GM19395 (cell line): ENCODE measurements around the gene UCN.
"Not testable (repeated sequence)": the region's sequence is repeated elsewhere in the genome, so short reads cannot be mapped to it uniquely, and the experiment has no call there.

Experiments used
- ATAC-seq: cut with Tn5 transposase; IDR thresholded peaks from one replicate; pipeline ENCODE4 v1.9.1; 2021; ENCODE audit warnings: mild to moderate bottlenecking, moderate library complexity; ENCODE audit not compliant: unreplicated experiment

UCN gene

GRCh38 chr2:27285481-27285880 lies 22.8 kb downstream of the UCN start:
- no peak for ATAC-seq

GRCh38 chr2:27284996-27285395 lies 23.2 kb downstream of the UCN start:
- ATAC-seq, result no peak

GRCh38 chr2:27282892-27283291 lies 25.4 kb downstream of the UCN start:
- no peak for ATAC-seq

GRCh38 chr2:27281855-27282559 lies 26.2 kb downstream of the UCN start, which contains the start of gene TRIM54:
TRIM54 (plus strand) TSS chr2:27282429; CDS start chr2:27282732, 303 bp downstream.
- ATAC-seq, result no peak

DNA sequence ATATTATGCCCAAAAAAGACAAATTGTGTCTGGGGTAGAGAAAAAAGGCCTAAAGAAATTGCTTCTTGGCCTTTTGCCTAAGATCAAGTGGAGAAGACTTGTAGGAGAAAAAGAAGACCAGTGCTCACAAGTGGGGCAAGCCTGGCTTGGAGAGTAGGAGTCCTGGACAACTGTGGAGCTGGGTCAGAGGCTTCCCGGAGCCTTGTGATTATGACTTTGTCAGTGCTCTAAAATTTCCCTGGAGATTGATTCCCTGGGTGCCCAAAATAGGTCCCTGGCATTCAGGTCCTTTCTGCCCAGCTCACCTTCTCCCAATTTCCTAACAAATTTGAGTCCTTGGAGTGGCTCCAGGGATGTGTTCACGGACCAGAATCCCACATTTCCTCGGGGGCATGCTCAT lies 26.8 kb downstream of the UCN start:
- no peak for ATAC-seq

GRCh38 chr2:27280826-27281225 lies 27.4 kb downstream of the UCN start:
- ATAC-seq, result no peak

GRCh38 chr2:27278010-27278409 lies 30.2 kb downstream of the UCN start:
- no peak for ATAC-seq

DNA sequence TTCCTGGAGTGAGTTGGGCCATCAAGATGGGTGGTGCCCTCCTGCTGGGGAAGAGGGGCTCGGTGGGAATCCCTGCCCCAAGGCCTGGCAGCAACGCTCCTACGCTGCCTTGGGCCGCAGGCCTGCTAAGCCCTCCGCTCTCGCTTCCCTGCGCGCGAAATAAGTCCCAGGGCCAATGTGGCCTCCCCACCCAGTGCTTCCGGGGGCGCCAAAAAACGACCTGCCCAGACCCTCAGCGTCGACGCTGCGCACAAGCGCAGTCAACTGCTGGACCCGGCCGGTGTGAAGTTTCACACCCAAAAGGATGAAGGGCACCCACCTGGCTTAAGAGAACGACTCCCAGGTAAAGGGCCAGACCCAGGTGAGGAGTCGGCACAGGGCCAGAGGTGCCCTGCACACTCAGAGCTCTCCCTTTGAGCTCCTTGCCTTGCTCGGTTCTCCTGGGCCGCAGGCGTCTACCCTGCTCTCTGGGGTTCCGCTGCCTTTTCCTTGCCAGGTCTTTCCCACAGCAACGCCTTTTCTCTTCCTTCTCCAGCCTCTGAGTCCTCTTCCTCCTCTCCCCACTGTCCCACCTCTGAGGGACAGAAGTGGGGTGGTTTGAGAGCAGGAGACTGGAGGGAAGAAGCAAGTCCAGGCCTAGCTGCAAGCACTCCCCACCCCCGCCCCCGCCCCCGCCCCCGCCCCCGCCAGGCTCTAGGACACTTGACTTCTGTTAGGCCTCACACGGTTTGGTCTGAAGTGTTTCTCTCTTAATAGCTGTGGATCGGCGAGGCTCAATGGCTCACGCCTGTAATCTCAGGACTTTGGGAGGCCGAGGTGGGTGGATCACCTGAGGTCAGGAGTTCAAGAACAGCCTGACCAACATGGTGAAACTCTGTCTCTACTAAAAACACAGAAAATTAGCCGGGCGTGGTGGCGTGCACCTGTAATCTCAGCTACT lies 32.8 kb downstream of the UCN start, which contains the start of gene DNAJC5G:
Gene DNAJC5G (plus strand): TSS at position 223 of the 940 bp plus-strand sequence. CDS start 1,296 bp downstream, outside the sequence.
- no peak for ATAC-seq

DNA sequence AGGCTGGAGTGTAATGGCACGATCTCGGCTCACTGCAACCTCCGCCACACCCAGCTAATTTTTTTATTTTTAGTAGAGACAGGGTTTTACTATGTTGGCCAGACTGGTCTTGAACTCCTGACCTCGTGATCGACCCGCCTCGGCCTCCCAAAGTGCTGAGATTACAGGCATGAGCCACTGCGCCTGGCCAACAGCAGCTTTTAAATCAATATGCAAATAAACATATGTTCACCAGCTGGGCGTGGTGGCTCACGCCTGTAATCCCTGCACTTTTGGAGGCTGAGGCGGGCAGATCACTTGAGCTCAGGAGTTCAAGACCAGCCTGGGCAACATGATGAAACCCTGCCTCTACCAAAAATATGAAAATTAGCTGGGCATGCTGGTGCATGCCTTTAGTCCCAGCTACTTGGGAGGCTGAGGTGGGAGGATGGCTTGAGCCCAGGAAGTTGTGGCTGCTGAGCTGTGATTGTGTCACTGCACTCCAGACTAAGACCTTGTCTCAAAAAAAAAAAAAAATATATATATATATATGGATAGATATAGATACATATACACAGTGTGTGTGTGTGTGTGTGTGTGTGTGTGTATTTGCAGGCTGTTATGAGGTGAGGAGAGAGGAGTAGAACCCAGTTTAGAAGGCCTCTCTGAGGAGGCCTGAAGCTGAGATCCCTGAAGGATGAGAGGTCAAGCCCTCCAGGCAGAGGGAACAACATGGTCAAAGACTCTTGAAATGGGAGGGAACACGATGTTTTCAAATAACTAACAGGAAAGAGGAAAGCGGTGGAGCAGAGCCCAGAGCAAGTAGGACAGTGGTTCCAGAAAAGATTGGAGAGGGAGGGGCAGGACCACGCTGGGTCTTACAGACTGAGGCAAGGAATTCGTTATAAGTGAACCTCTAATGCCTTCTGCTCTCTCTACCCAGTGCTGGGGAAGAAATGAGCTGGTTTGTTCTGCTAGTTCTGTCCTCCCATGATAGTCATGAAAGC lies 35.4 kb downstream of the UCN start:
- ATAC-seq, result not testable (repeated sequence)

DNA sequence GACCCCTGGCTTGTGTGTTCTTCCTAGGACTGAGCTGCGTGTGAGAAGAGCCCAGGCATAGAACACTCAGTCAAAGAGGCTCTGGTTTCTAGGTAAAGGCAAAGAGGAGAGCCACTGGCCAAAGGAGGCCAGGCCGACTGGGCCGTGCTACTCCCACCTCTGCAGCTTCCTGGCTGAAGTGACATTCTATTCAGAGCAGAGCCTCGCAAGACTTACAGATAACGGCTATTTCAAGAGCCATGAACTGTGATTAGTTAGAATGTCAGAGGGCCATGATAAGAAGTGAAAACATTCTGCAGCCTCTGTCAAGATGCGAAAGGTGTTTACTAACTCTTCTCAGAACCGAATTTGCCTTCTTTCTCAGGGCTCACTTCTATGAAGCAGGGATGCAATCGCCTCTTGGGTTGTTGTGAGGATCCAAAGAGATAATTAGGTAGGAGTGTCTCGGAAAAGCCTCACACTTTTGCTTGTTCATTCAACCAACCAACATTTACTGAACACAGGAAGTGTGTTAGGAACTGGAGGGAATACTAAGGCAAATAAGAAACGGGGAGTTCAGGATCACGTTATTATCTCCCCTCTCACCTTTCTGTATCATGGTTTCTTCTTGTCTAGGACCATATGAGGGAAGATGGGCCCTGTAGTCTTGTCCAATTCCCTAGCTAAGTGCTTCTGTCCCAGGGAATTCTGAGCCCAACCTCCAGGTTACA lies 36.5 kb downstream of the UCN start:
- no peak for ATAC-seq

- no peak for ATAC-seq
Observed at GRCh38 chr2:27270670-27271069, 37.6 kb downstream of the UCN start.

DNA sequence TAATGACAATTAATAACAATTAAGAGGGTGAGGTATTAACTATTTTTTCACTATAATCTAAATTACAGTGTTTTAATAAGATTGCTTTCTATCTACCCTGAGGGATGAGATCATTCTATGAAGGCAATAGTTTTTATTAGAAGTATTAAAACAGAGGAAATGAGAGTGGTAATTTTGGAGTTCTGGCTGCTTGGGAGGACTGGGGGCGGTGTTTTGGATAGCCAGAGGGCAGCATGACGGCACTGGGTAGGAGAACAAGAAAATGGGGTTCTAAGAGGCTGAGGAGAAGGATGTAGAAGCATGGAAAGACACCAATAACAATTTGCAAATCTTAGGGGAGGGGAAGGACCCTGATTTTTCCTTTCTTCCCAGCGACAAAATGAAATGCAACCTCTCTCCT lies 38.1 kb downstream of the UCN start:
- no peak for ATAC-seq

DNA sequence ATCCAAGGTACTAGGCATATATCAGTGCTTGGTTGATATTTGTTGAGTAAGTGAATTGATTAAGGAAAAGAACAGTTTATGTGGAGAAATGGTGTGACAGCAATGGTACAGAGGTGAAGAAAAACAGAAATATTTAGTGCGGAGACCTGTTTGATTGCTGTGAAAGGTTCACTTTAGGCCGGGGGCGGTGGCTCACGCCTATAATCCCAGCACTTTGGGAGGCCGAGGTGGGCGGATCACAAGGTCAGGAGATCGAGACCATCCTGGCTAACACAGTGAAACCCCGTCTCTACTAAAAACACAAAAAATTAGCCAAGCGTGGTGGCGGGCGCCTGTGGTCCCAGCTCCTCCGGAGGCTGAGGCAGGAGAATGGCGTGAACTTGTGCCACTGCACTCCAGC lies 39.9 kb downstream of the UCN start:
- not testable (repeated sequence) for ATAC-seq

GRCh38 chr2:27265536-27265870 lies 42.7 kb downstream of the UCN start:
- ATAC-seq, result no peak

GRCh38 chr2:27264753-27265535 lies 43.3 kb downstream of the UCN start:
- no peak for ATAC-seq

GRCh38 chr2:27264253-27264752 lies 43.9 kb downstream of the UCN start:
- ATAC-seq, result no peak

GRCh38 chr2:27263287-27264252 lies 44.7 kb downstream of the UCN start:
- no peak for ATAC-seq
